K562 (cell line): ENCODE measurements around the gene ORC1. TPM values are rescaled to one million over a fixed set of nuclear protein-coding genes. Genes with fewer than 3 reads are reported as not detected.
A peak's percentile ranks its signal among the peaks of the same experiment; 100 is the strongest.

ENCODE experiments used
- AFF1 ChIP-seq, 2 experiments: fragments of 450-650 bp; IDR thresholded peaks; 2 replicates each; pipeline ENCODE4 v1.6.1; 2018; ENCODE audit warnings: mild to moderate bottlenecking in 2 of 2, low read depth in 1 of 2; ENCODE audit not compliant: partially characterized antibody in 2 of 2
- ATF4 ChIP-seq: fragments of 450-650 bp; formaldehyde crosslinking; IDR thresholded peaks from 2 replicates; pipeline ENCODE4 v1.4.0; 2022; ENCODE audit warnings: mild to moderate bottlenecking, moderate library complexity
- CHCHD3 ChIP-seq: fragments of 250-450 bp; sonication (Bioruptor Pico); IDR thresholded peaks from 2 replicates; pipeline ENCODE4 v2.1.2; 2022; ENCODE audit warnings: mild to moderate bottlenecking
- ETV1 ChIP-seq: fragments of 450-650 bp; conservative IDR thresholded peaks from 2 replicates; pipeline ENCODE4 v1.6.1; 2016; ENCODE audit warnings: missing genetic modification characterization, control low read depth, low read depth, missing compliant biosample characterization
- EWSR1 ChIP-seq: fragments of 450-650 bp; IDR thresholded peaks from 2 replicates; pipeline ENCODE4 v1.6.1; 2018; ENCODE audit warnings: borderline replicate concordance, mild to moderate bottlenecking, low read depth, moderate library complexity; ENCODE audit not compliant: partially characterized antibody
- ID3 ChIP-seq, 2 experiments: fragments of 250-450 bp in 1 of 2; fragments of 450-650 bp in 1 of 2; sonication (Bioruptor Pico) in 1 of 2; IDR thresholded peaks; 2 replicates each; pipeline versions ENCODE4 v1.6.1 to v1.8.0; 2016 to 2021; ENCODE audit warnings: mild to moderate bottlenecking in 2 of 2, moderate library complexity in 2 of 2, missing compliant biosample characterization in 1 of 2, missing genetic modification characterization in 1 of 2
- PBX2 ChIP-seq, 2 experiments: IDR thresholded peaks in 1 of 2; conservative IDR thresholded peaks in 1 of 2; 2 replicates each; pipeline ENCODE4 v1.6.1; 2016; ENCODE audit warnings: low read depth in 2 of 2, mild to moderate bottlenecking in 1 of 2, missing compliant biosample characterization in 1 of 2, missing genetic modification characterization in 1 of 2, moderate library complexity in 1 of 2
- PHB2 ChIP-seq: fragments of 450-650 bp; IDR thresholded peaks from 2 replicates; pipeline ENCODE4 v1.6.1; 2017; ENCODE audit warnings: low read depth
- PHF20 ChIP-seq: fragments of 450-650 bp; IDR thresholded peaks from 2 replicates; pipeline ENCODE4 v1.6.1; 2018; ENCODE audit not compliant: partially characterized antibody
- PPARD ChIP-seq: fragments of 250-450 bp; sonication (Bioruptor Pico); IDR thresholded peaks from 2 replicates; pipeline ENCODE4 v1.8.0; 2022; ENCODE audit warnings: inconsistent platforms, mild to moderate bottlenecking, moderate library complexity
- PTTG1 ChIP-seq: fragments of 450-650 bp; IDR thresholded peaks from 2 replicates; pipeline ENCODE4 v1.6.1; 2016; ENCODE audit warnings: low read depth, mild to moderate bottlenecking, missing genetic modification characterization, missing compliant biosample characterization
- SMARCA4 ChIP-seq: fragments of 450-650 bp; IDR thresholded peaks from 2 replicates; pipeline ENCODE4 v1.6.1; 2016
- SRSF1 ChIP-seq: fragments of 200-400 bp; formaldehyde crosslinking; IDR thresholded peaks from 2 replicates; pipeline ENCODE4 v1.6.1; 2017; ENCODE audit warnings: mild to moderate bottlenecking, low read depth, low read length, moderate library complexity
- STAG1 ChIP-seq: sonication (generic); formaldehyde crosslinking; IDR thresholded peaks from 2 replicates; pipeline ENCODE4 v1.5.0; 2020; ENCODE audit warnings: missing genetic modification reagents, borderline replicate concordance
- TAF7 ChIP-seq: fragments of 450-650 bp; IDR thresholded peaks from 2 replicates; pipeline ENCODE4 v1.6.1; 2016; ENCODE audit warnings: missing genetic modification characterization, missing compliant biosample characterization
- TBP ChIP-seq: optimal IDR thresholded peaks from 2 replicates; pipeline ENCODE3; 2011; ENCODE audit warnings: low read depth, low read length, improper control_type of control experiment
- ZNF146 ChIP-seq: IDR thresholded peaks from one replicate; pipeline ENCODE4 v1.6.1; 2018; ENCODE audit warnings: missing compliant biosample characterization; ENCODE audit not compliant: unreplicated experiment
- ZNF561 ChIP-seq: fragments of 450-650 bp; formaldehyde crosslinking; conservative IDR thresholded peaks from 2 replicates; pipeline ENCODE4 v1.4.0; 2020; ENCODE audit warnings: mild to moderate bottlenecking, moderate library complexity
- polyA plus RNA-seq, 8 experiments: library from polyadenylated mRNA; depleted of rRNA in 4 of 8; stranded (reverse) in 5 of 8; unstranded in 3 of 8; fragments of >200 nt; fragmentation: Nextera tagmentation in 2 of 8; fragmentation: Illumina TruSeq in 1 of 8; extraction: Ambion mirVana in 2 of 8; extraction: Trizol in 1 of 8; gene quantifications; 2 replicates each; pipeline versions ENCODE4 v1.2.1 to v1.2.3, GENCODE V29; 2011 to 2014; ENCODE audit warnings: inconsistent platforms in 1 of 8, missing spikeins in 1 of 8
- total RNA-seq, 7 experiments: library from RNA; depleted of rRNA in 6 of 7; stranded (reverse); fragments of >200 nt in 6 of 7; fragmentation: Illumina TruSeq in 2 of 7; extraction: Trizol in 2 of 7; gene quantifications; 2 replicates each; pipeline versions ENCODE4 v1.2.1 to v1.2.3, GENCODE V29; 2011 to 2021; ENCODE audit warnings: low replicate concordance in 1 of 7

ORC1 gene
- total and polyA plus RNA-seq, 9 of the 15 experiments (the other 6 are each of a cell fraction or from before 2014, with no cell fraction given): 26.4 to 91.6 (median 69.7) TPM

- no peak for TF ChIP-seq ZNF146 (CRISPR knock-in tag)
- TF ChIP-seq PHB2: peak; percentile 28; the same call in 1 of the 2 replicates
- 0 out of 2 replicates have a peak, but pooled peaks have one; percentile 31 for TF ChIP-seq ATF4 (CRISPR knock-in tag)
- TF ChIP-seq SMARCA4: peak; percentile 44
- no peak for TF ChIP-seq CHCHD3 (CRISPR knock-in tag)
- peak; percentile 58 to 79 for TF ChIP-seq AFF1 (IDR thresholded peaks at IDR 0.05; ENCODE audit: low read depth in 1 of 2, partially characterized antibody in 2 of 2)
- 0 out of 2 replicates have a peak, but pooled peaks have one; percentile 16 for TF ChIP-seq ZNF561 (CRISPR knock-in tag)
- no peak for TF ChIP-seq PPARD (CRISPR knock-in tag)
- TF ChIP-seq PTTG1: no peak
- TF ChIP-seq STAG1 (CRISPR knock-in tag): no peak; the same call in 1 of the 2 replicates
- TF ChIP-seq TAF7: peak; percentile 92
- TF ChIP-seq ETV1 (tag): peak; percentile 96
- no peak for TF ChIP-seq PBX2 (CRISPR knock-in tag; IDR thresholded peaks at IDR 0.05; ENCODE audit: low read depth)
- 0 out of 2 replicates have a peak, but pooled peaks have one; percentile 31 for TF ChIP-seq PBX2 (tag; conservative IDR thresholded peaks at IDR 0.05; ENCODE audit: low read depth)
- TF ChIP-seq ID3 (CRISPR knock-in tag; IDR thresholded peaks at IDR 0.05): no peak
- TF ChIP-seq ID3 (tag; IDR thresholded peaks at IDR 0.05): peak; percentile 89
- TF ChIP-seq TBP: peak; percentile 88
- no peak for TF ChIP-seq SRSF1
- peak; percentile 91 for TF ChIP-seq PHF20
- no peak for TF ChIP-seq EWSR1
These were observed at the start of gene ORC1, which contains the start of gene PRPF38A (continued) for GRCh38 chr1:52404116-52404974.
